Measurements from ENCODE around the gene FCGR3B. TPM values are rescaled to one million over a fixed set of nuclear protein-coding genes. Genes with fewer than 3 reads are reported as not detected.
A peak's percentile ranks its signal among the peaks of the same experiment; 100 is the strongest.
"Not testable (repeated sequence)": the region's sequence is repeated elsewhere in the genome, so short reads cannot be mapped to it uniquely, and the experiment has no call there.

FCGR3B gene
- polyA plus RNA-seq, 3 donors from 2014 or later: 6.3 to 14.9 (median 8.8) TPM

DNA sequence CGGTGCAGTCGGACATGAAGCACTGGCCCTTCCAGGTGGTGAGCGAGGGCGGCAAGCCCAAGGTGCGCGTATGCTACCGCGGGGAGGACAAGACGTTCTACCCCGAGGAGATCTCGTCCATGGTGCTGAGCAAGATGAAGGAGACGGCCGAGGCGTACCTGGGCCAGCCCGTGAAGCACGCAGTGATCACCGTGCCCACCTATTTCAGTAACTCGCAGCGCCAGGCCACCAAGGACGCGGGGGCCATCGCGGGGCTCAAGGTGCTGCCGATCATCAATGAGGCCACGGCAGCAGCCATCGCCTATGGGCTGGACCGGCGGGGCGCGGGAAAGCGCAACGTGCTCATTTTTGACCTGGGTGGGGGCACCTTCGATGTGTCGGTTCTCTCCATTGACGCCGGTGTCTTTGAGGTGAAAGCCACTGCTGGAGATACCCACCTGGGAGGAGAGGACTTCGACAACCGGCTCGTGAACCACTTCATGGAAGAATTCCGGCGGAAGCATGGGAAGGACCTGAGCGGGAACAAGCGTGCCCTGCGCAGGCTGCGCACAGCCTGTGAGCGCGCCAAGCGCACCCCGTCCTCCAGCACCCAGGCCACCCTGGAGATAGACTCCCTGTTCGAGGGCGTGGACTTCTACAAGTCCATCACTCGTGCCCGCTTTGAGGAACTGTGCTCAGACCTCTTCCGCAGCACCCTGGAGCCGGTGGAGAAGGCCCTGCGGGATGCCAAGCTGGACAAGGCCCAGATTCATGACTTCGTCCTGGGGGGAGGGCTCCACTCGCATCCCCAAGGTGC, 24.2 kb downstream of the FCGR3B start:
- DNase-seq; H3K9me3 Mint-ChIP-seq; H3K4me3 Mint-ChIP-seq; H3K27ac Mint-ChIP-seq; H3K27me3 Mint-ChIP-seq (ENCODE audit: low read depth in 3 of 3): not testable (repeated sequence)
- peaks cover 9 to 17% of the 10 kb centered on the region in 2 donors for H3K4me1 Mint-ChIP-seq
- H3K36me3 Mint-ChIP-seq: peaks cover 8 to 35% (median 28%) of the 10 kb centered on the region in 3 donors

DNA sequence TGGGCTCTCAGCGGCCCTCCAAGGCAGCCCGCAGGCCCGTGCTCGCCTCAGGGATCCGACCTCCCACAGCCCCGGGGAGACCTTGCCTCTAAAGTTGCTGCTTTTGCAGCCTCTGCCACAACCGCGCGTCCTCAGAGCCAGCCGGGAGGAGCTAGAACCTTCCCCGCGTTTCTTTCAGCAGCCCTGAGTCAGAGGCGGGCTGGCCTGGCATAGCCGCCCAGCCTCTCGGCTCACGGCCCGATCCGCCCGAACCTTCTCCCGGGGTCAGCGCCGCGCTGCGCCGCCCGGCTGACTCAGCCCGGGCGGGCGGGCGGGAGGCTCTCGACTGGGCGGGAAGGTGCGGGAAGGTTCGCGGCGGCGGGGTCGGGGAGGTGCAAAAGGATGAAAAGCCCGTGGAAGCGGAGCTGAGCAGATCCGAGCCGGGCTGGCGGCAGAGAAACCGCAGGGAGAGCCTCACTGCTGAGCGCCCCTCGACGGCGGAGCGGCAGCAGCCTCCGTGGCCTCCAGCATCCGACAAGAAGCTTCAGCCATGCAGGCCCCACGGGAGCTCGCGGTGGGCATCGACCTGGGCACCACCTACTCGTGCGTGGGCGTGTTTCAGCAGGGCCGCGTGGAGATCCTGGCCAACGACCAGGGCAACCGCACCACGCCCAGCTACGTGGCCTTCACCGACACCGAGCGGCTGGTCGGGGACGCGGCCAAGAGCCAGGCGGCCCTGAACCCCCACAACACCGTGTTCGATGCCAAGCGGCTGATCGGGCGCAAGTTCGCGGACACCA, 25.0 kb downstream of the FCGR3B start:
- H3K4me3 Mint-ChIP-seq: peak overlapping the region in 3 of 5 donors; percentile 24 to 55 (median 46)
- peaks cover 8 to 35% (median 28%) of the 10 kb centered on the region in 3 donors for H3K36me3 Mint-ChIP-seq
- DNase-seq: peak in 1 of 3 donors; percentile 7
- not testable (repeated sequence) for H3K27me3 Mint-ChIP-seq (ENCODE audit: low read depth in 3 of 3); H3K27ac Mint-ChIP-seq; H3K9me3 Mint-ChIP-seq
- peaks cover 4 to 10% of the 10 kb centered on the region in 2 donors for H3K4me1 Mint-ChIP-seq

DNA sequence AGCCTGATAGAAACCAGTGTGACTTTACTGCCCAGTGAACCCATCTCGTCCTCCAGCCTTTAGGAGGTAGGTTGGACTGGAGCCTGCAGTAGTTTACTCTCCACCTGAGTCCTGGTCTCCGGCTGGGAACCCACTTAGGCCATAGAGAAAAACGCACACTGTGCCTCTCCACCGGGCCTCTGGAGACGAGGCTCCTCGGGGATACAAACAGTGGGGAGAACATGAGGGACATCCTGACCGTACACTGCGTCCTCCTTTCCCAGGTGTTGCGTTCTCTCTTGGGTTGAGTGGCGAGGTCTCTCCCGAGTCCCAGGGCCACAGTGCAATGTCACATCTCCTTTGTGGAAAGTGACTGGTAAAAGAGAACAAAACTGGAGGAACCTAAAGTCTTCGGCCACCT, 26.0 kb downstream of the FCGR3B start:
- Mint-ChIP-seq H3K36me3 (peaks cover 8 to 35% (median 28%) of the 10 kb centered on the region in 3 donors), H3K4me3 (peak overlapping the region in 1 of 5 donors; percentile 61)
- H3K4me1 Mint-ChIP-seq; H3K27me3 Mint-ChIP-seq (ENCODE audit: low read depth in 3 of 3); DNase-seq; H3K27ac Mint-ChIP-seq; H3K9me3 Mint-ChIP-seq: not testable (repeated sequence)

DNA sequence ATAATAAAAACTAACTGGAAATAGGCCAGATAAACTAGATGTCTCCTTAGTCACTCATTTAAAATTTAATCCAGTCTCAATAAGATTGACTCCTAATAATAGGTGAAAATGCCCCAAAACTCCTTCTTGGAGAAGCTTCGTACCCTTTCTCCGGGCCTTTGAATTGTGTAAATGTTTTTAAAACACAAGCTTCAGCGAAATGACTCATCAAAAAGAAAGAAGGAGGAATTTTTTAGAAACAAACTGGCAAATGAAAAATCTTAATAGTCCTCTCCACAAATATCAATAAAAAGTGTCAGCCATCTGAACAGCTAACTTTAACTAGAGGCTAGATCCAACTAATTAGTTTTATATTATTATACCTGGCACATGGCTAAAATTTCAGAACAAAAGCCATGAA, 33.9 kb downstream of the FCGR3B start:
- H3K4me3 Mint-ChIP-seq; H3K27me3 Mint-ChIP-seq (ENCODE audit: low read depth in 3 of 3); H3K9me3 Mint-ChIP-seq; H3K36me3 Mint-ChIP-seq; H3K4me1 Mint-ChIP-seq; DNase-seq; H3K27ac Mint-ChIP-seq: not testable (repeated sequence)

DNA sequence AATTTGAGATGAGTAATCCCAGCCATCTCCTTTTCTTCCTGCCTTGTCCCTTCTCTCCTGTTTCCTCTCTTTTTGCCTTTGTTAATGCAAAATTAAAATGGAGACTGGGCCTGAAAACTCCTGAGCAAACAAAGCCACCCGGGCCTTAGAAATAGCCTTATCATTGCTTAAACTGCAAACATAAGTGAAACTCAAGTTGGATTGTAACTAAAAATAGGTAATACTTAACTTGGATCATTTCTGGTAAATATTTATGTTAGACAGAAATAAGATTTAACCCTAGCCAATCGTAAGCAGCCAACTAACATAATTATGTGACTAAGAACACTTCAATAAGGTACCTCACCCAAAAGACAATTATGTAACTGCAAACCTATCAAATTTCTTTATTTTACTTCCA, 35.4 kb downstream of the FCGR3B start:
- not testable (repeated sequence) for H3K4me3 Mint-ChIP-seq; H3K36me3 Mint-ChIP-seq; DNase-seq; H3K27me3 Mint-ChIP-seq (ENCODE audit: low read depth in 3 of 3); H3K4me1 Mint-ChIP-seq; H3K9me3 Mint-ChIP-seq
- H3K27ac Mint-ChIP-seq: peak overlapping the region in 3 of 6 donors; percentile 9 to 48 (median 46)

DNA sequence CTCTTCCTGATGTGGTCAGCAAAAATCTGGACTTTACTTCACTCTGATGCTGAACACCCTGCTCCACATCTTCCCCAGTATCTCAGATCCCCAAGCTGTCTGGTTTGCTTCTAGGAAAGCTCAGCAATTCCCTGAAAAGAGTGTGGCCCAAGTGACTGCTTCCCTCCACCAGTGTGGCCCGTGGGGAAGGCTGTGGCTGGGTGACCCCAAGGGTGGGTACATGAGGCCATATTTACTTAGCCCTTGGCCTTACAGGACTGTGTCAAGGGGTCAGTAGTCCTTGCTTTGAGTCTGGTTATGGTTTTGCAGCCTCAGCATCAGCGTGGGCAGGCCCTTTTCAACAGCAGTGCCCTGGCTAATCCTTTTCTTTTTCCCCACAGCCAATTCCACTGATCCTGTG, 35.8 kb downstream of the FCGR3B start:
- not testable (repeated sequence) for H3K36me3 Mint-ChIP-seq; H3K27ac Mint-ChIP-seq; H3K4me1 Mint-ChIP-seq; H3K4me3 Mint-ChIP-seq; H3K27me3 Mint-ChIP-seq (ENCODE audit: low read depth in 3 of 3); DNase-seq; H3K9me3 Mint-ChIP-seq

DNA sequence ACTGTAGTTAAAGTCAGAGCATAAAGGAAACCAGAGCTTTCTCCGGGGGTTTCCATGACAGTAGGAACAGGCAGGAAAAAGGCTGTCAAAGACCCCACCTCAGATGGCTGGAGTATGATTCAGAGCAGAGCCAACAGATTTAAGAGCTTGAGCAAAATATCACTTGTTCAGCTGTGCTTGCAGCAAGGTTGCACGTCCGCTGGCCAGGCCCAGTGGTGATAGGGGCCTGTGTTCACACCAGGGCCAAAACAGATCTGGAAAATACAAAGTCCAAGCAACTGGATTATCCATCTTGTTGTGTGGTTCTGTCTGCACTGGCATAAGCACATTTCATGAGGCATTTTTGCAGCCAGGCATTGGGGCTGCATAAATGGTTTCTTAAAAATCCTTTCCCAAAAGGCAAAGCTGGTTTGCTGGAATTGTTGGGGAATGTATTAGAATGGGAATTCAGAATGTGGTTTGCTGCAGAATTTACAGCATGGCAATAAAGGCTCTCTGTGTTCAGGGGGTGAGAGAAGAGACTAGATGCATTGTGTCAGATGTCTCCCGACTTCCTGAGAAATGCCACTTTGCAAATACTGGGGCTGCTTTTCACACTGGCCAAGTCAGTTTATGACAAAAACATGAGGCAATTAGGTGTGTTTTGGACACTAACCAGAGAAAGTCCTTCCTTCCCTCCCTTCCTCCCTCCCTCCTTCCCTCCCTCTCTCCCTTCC, 36.5 kb downstream of the FCGR3B start:
- H3K36me3 Mint-ChIP-seq; H3K27me3 Mint-ChIP-seq (ENCODE audit: low read depth in 3 of 3); H3K9me3 Mint-ChIP-seq; DNase-seq; H3K4me1 Mint-ChIP-seq; H3K4me3 Mint-ChIP-seq: not testable (repeated sequence)
- peak overlapping the region in 2 of 6 donors; percentile 34 to 53 for H3K27ac Mint-ChIP-seq

DNA sequence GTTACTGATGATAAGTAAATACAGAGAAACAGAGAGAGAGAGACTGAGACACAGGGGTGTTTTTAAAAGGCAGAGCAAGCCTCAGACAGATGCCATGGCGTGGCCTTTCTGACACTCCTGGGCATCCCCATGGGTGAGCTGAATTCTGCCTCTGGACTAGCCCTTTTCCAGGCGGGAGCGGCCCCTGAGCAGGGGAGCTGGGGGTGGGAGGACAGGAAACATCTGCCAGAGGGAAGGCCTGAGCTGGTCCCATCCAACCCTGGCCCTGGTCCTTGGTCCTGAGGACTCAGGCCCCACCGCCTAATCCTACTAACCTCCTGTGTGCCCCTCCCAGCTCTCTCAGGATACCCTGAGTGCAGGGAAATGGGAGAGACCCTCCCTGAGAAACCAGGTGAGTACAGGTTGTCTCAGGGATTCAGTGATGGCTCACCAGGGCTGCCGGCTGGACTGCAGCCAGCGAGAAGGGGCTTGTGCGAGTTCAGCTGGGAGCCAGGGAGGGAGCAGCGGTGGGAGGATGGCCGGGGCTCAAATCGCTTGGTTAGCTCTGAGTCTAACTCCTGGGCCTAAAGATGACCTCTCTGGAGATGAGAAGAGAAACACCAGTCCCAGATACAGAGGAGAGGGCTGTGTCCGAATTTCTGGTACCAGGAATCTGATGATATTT, 37.8 kb downstream of the FCGR3B start:
- H3K4me3 Mint-ChIP-seq; H3K9me3 Mint-ChIP-seq; H3K27me3 Mint-ChIP-seq (ENCODE audit: low read depth in 3 of 3); DNase-seq; H3K4me1 Mint-ChIP-seq; H3K36me3 Mint-ChIP-seq: not testable (repeated sequence)
- peak overlapping the region in 1 of 6 donors; percentile 34 for H3K27ac Mint-ChIP-seq

DNA sequence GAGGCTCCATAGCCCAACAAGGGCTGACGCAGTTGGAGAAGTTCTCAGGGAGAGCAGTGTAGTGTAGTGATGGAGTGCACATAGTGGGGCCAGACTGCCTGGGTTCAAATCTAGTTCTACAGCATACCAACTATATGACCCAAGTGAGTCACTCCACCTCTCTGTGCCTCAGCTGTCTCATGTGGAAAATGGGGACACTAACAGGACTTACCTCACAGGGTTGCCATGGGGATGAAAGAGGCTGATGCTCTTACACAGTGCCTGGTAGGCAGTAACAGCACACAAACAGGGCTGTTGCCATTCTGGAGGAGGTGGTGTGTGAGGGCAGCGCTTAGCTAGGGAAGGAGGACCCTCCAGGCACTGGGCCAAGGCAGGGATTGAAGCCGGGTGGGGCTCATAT, 38.4 kb downstream of the FCGR3B start:
- not testable (repeated sequence) for H3K4me3 Mint-ChIP-seq; H3K36me3 Mint-ChIP-seq; H3K9me3 Mint-ChIP-seq; H3K27me3 Mint-ChIP-seq (ENCODE audit: low read depth in 3 of 3); H3K27ac Mint-ChIP-seq; DNase-seq; H3K4me1 Mint-ChIP-seq

DNA sequence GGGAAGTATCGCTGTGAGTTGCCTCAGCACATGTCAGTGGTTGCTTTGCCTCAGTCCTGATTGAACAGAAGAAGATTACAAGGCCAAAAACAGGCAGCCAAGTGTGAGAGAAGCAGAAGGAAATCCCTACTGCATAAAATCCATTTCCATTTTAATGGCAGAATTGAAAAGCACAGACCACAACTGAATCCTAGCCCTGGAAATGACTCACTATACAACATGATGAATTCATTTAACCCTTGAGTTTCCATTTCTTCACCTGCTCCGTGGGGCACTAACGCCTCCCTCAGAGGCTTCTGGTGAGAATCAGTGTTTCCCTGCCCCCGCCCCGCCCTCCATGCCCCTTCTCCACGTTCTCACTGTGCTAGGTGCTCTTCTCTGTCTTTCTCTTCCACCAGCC, 41.1 kb downstream of the FCGR3B start:
- not testable (repeated sequence) for H3K27me3 Mint-ChIP-seq (ENCODE audit: low read depth in 3 of 3); H3K4me1 Mint-ChIP-seq; DNase-seq; H3K9me3 Mint-ChIP-seq; H3K27ac Mint-ChIP-seq; H3K36me3 Mint-ChIP-seq; H3K4me3 Mint-ChIP-seq

DNA sequence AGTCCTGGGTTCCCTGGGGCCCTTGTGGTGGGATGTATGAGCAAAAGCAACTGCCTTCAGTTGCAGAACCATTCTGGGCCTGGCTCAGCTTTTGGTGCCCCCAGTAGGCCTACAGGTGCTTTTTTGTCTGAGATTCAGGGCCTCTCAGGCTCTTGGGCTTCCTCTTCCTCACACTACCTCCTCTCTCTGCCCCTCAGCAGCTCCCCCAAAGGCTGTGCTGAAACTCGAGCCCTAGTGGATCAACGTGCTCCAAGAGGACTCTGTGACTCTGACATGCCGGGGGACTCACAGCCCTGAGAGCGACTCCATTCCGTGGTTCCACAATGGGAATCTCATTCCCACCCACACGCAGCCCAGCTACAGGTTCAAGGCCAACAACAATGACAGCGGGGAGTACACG, 41.6 kb downstream of the FCGR3B start:
- not testable (repeated sequence) for H3K27me3 Mint-ChIP-seq (ENCODE audit: low read depth in 3 of 3); H3K4me3 Mint-ChIP-seq; H3K36me3 Mint-ChIP-seq; DNase-seq; H3K9me3 Mint-ChIP-seq; H3K4me1 Mint-ChIP-seq; H3K27ac Mint-ChIP-seq

DNA sequence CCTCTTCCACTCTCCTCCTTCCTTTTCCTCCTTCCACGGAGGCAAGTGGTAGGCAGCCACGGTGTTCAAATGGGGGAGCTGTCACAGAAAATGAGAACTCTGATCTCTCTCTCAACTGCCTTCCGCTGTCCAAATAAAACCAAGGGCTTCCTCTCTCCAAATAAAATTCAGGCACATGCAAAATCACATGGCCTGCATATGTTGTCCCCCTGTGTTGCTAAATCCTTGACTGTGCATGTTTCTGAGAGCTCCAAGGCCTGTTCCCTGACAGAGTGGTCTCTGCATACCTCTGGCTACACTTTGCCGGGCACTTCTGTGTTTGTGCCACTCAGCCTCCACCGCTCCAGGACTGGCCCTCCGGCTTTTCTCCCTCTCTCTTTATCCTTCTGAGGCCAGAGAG, 42.4 kb downstream of the FCGR3B start:
- not testable (repeated sequence) for H3K4me3 Mint-ChIP-seq; H3K4me1 Mint-ChIP-seq; H3K36me3 Mint-ChIP-seq; H3K27ac Mint-ChIP-seq; H3K9me3 Mint-ChIP-seq; DNase-seq; H3K27me3 Mint-ChIP-seq (ENCODE audit: low read depth in 3 of 3)

DNA sequence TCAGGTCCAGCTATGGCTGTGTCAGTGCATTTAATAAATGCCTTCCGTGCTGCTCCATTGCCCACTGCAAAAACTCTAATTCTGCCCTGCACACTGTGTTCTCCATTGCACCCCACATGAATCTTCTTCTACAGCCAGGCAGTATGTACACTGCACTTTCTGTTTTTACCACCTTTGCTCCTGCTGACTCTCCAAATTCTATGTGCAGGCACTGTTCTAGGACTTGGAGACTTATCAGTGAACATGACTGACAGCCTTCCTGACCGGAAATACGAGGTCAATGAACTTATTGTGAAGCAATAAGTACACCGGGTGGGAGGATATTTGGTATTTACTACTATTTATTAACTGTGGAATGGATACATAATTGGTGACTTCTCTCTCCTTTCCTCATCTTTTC, 48.1 kb downstream of the FCGR3B start:
- peak overlapping the region in 1 of 6 donors; percentile 22 for H3K27ac Mint-ChIP-seq
- DNase-seq; H3K27me3 Mint-ChIP-seq (ENCODE audit: low read depth in 3 of 3); H3K9me3 Mint-ChIP-seq; H3K4me3 Mint-ChIP-seq; H3K36me3 Mint-ChIP-seq; H3K4me1 Mint-ChIP-seq: not testable (repeated sequence)
